DND-41 (cell line): ENCODE results near the gene TPO.

Source experiments
- ATAC-seq: fragments of 200-7000 bp; cut with Tn5 transposase; 3 replicates; pipeline ENCODE4 v1.9.1; 2021; ENCODE audit warnings: low read depth; ENCODE audit not compliant: insufficient read depth
- DNase-seq: peaks from one replicate; pipeline ENCODE4 v3.0.0-alpha.2; 2020
- H2AFZ ChIP-seq: 2 replicates; pipeline ENCODE4 v1.6.0; 2012; ENCODE audit warnings: low read depth, low read length
- H3K27ac ChIP-seq: 2 replicates; pipeline ENCODE4 v1.5.1; 2012; ENCODE audit warnings: low read length, inconsistent platforms
- H3K27me3 ChIP-seq: fragments of 200-600 bp; sonication (generic); 2 replicates; pipeline ENCODE4 v1.6.0; 2012; ENCODE audit warnings: low read length, mild to moderate bottlenecking, inconsistent platforms; ENCODE audit not compliant: insufficient read depth, poor library complexity
- H3K36me3 ChIP-seq: 2 replicates; pipeline ENCODE4 v1.5.1; 2012; ENCODE audit warnings: low read length, inconsistent platforms; ENCODE audit not compliant: insufficient read depth
- H3K4me1 ChIP-seq: 2 replicates; pipeline ENCODE4 v1.5.1; 2012; ENCODE audit warnings: mild to moderate bottlenecking, low read length; ENCODE audit not compliant: insufficient read depth
- H3K4me2 ChIP-seq: 2 replicates; pipeline ENCODE4 v1.6.0; 2012; ENCODE audit warnings: mild to moderate bottlenecking, moderate library complexity, low read length, inconsistent platforms; ENCODE audit not compliant: insufficient read depth
- H3K4me3 ChIP-seq, 2 experiments: fragments of 200-600 bp in 1 of 2; shearing (Covaris generic) in 1 of 2; 2 replicates each; pipeline ENCODE4 v1.5.1; 2012 to 2016; ENCODE audit warnings: inconsistent platforms in 2 of 2, low read length in 2 of 2, mild to moderate bottlenecking in 2 of 2, low read depth in 1 of 2, moderate library complexity in 1 of 2
- H3K79me2 ChIP-seq: 2 replicates; pipeline ENCODE4 v1.6.0; 2012; ENCODE audit warnings: low read length, inconsistent platforms; ENCODE audit not compliant: insufficient read depth
- H3K9ac ChIP-seq: 2 replicates; pipeline ENCODE4 v1.6.0; 2012; ENCODE audit warnings: low read depth, mild to moderate bottlenecking, inconsistent platforms, low read length, moderate library complexity
- H3K9me3 ChIP-seq: 2 replicates; pipeline ENCODE4 v1.5.1; 2012; ENCODE audit warnings: low read length, moderate library complexity, mild to moderate bottlenecking, inconsistent platforms; ENCODE audit not compliant: insufficient read depth, severe bottlenecking
- H4K20me1 ChIP-seq: 2 replicates; pipeline ENCODE4 v1.6.0; 2012; ENCODE audit warnings: low read length; ENCODE audit not compliant: insufficient read depth
- CTCF ChIP-seq: IDR thresholded peaks from 2 replicates; pipeline ENCODE4 v1.5.1; 2012; ENCODE audit warnings: borderline replicate concordance, low read length, moderate library complexity, mild to moderate bottlenecking; ENCODE audit not compliant: poor library complexity, severe bottlenecking; ENCODE audit errors: extremely low read depth
- EZH2 ChIP-seq: IDR thresholded peaks from 3 replicates; pipeline ENCODE4 v1.6.1; 2012; ENCODE audit warnings: borderline replicate concordance, low read depth, mild to moderate bottlenecking, moderate library complexity, low read length, inconsistent platforms; ENCODE audit not compliant: severe bottlenecking

Gene TPO

GRCh38 chr2:1448009-1448408 is 34.7 kb downstream of the TPO start:
- Histone ChIP-seq H3K4me1 (no peaks in the 10 kb centered on the region), H3K79me2 (no peaks in the 10 kb centered on the region), H3K36me3 (no peaks in the 10 kb centered on the region), H3K4me3 (no peak overlapping the region), H3K4me2 (no peak overlapping the region), H2AFZ (no peak overlapping the region), H3K9ac (no peak overlapping the region), H3K27me3 (no peaks in the 10 kb centered on the region), H4K20me1 (no peaks in the 10 kb centered on the region), H3K9me3 (no peaks in the 10 kb centered on the region), H3K27ac (no peak overlapping the region)
- DNase-seq (no peak), ATAC-seq (no peak)
- TF ChIP-seq CTCF (no peak), EZH2 (no peak)

GRCh38 chr2:1450915-1451314 is 37.7 kb downstream of the TPO start:
- no peak overlapping the region for H3K4me2 ChIP-seq
- TF ChIP-seq CTCF (no peak), EZH2 (no peak)
- no peak overlapping the region for H3K4me3 ChIP-seq
- H2AFZ ChIP-seq, result no peak overlapping the region
- no peak overlapping the region for H3K9ac ChIP-seq
- no peaks in the 10 kb centered on the region for H3K27me3 ChIP-seq
- H3K4me1 ChIP-seq, result no peaks in the 10 kb centered on the region
- no peak for ATAC-seq
- no peaks in the 10 kb centered on the region for H3K79me2 ChIP-seq
- H4K20me1 ChIP-seq, result no peaks in the 10 kb centered on the region
- H3K9me3 ChIP-seq, result no peaks in the 10 kb centered on the region
- DNase-seq, result no peak
- no peaks in the 10 kb centered on the region for H3K36me3 ChIP-seq
- H3K27ac ChIP-seq, result no peak overlapping the region

GRCh38 chr2:1451422-1451821 is 38.2 kb downstream of the TPO start:
- Histone ChIP-seq H4K20me1 (no peaks in the 10 kb centered on the region), H3K4me3 (no peak overlapping the region), H3K36me3 (no peaks in the 10 kb centered on the region), H3K27me3 (no peaks in the 10 kb centered on the region), H3K9ac (no peak overlapping the region), H3K79me2 (no peaks in the 10 kb centered on the region), H3K9me3 (no peaks in the 10 kb centered on the region), H3K4me2 (no peak overlapping the region), H3K27ac (no peak overlapping the region), H2AFZ (no peak overlapping the region), H3K4me1 (no peaks in the 10 kb centered on the region)
- ATAC-seq (no peak), DNase-seq (no peak)
- no peak for TF ChIP-seq EZH2
- TF ChIP-seq CTCF, result no peak

- no peaks in the 10 kb centered on the region for H4K20me1 ChIP-seq
- H3K27me3 ChIP-seq, result no peaks in the 10 kb centered on the region
- ATAC-seq, result no peak
- H3K9me3 ChIP-seq, result no peaks in the 10 kb centered on the region
- no peak for DNase-seq
- no peaks in the 10 kb centered on the region for H3K36me3 ChIP-seq
- H3K9ac ChIP-seq, result no peak overlapping the region
- H3K27ac ChIP-seq, result no peak overlapping the region
- no peak for TF ChIP-seq EZH2
- no peak for TF ChIP-seq CTCF
- no peaks in the 10 kb centered on the region for H3K79me2 ChIP-seq
- H3K4me3 ChIP-seq, result no peak overlapping the region
- H3K4me2 ChIP-seq, result no peak overlapping the region
- H2AFZ ChIP-seq, result no peak overlapping the region
- no peaks in the 10 kb centered on the region for H3K4me1 ChIP-seq
These were observed 40.3 kb downstream of the TPO start for GRCh38 chr2:1453561-1453960.
